HG03097 (cell line): ENCODE data around the gene ZDHHC14.
A peak's percentile ranks its signal among the peaks of the same experiment; 100 is the strongest.
"Not testable (repeated sequence)": the region's sequence is repeated elsewhere in the genome, so short reads cannot be mapped to it uniquely, and the experiment has no call there.

Experiments
- ATAC-seq: cut with Tn5 transposase; IDR thresholded peaks from one replicate; pipeline ENCODE4 v1.9.1; 2021; ENCODE audit not compliant: unreplicated experiment, low FRiP score

ZDHHC14 gene

GRCh38 chr6:157462956-157463742 lies 82.2 kb downstream of the ZDHHC14 start:
- ATAC-seq, result no peak

DNA sequence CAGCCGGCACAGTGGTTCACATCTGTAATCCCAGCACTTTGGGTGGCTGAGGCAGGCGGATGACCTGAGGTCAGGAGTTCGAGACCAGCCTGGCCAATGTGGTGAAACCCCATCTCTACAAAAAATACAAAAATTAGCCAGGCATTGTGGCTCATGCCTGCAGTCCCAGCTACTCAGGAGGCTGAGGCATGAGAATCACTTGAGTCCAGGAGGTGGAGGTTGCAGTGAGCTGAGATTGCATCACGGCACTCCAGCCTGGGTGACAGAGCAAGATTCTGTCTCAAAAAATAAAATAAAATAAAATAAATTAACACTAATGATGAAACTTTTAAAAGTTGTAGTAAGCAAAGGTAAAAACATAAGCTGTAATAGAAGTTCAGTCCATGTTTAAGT lies 82.7 kb downstream of the ZDHHC14 start:
- ATAC-seq, result not testable (repeated sequence)

- ATAC-seq, result peak; percentile 37
Observed at GRCh38 chr6:157464653-157465535, 83.9 kb downstream of the ZDHHC14 start.

GRCh38 chr6:157466342-157466648 lies 85.3 kb downstream of the ZDHHC14 start:
- ATAC-seq, result no peak

- ATAC-seq, result not testable (repeated sequence)
Observed at GRCh38 chr6:157467339-157467738, 86.3 kb downstream of the ZDHHC14 start.

DNA sequence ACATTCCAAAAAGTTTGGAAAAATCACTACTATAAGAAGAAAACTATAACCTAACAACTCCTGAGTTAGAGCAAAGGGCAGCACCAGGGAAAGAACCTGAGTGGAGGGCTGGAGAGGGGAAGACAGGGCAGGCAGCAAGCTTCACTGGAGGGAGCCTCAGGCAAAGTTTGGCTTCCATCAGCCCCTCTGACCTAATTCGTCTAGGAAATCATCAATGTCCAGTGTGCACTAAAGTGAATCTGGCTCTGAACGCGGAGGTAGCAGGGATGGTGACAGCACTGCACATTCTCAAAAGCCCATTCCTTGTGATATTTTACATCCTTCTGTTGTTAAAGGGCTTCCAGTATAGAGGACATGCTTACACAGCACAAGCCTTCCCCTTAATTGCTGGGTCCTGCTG lies 87.1 kb downstream of the ZDHHC14 start:
- ATAC-seq, result no peak

GRCh38 chr6:157468574-157468973 lies 87.6 kb downstream of the ZDHHC14 start:
- no peak for ATAC-seq

DNA sequence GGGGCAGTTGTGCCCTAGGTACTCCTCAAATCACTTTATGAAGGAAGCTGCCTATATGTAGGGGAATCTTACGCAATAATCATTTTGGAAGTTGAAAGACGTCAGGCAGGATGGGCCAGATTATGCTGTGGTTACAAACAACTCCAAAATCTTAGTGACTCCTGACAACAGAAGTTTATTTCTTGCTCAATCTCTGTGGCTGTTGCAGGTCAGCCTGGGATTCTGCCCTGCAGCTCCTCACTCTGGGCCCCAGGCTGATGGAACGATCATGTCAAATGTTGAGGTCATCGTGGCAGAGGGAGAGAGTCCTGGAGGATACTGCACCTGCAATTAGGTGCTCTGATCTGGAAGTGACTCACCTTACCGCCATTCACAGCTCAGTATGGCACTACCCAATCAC lies 88.4 kb downstream of the ZDHHC14 start:
- no peak for ATAC-seq

DNA sequence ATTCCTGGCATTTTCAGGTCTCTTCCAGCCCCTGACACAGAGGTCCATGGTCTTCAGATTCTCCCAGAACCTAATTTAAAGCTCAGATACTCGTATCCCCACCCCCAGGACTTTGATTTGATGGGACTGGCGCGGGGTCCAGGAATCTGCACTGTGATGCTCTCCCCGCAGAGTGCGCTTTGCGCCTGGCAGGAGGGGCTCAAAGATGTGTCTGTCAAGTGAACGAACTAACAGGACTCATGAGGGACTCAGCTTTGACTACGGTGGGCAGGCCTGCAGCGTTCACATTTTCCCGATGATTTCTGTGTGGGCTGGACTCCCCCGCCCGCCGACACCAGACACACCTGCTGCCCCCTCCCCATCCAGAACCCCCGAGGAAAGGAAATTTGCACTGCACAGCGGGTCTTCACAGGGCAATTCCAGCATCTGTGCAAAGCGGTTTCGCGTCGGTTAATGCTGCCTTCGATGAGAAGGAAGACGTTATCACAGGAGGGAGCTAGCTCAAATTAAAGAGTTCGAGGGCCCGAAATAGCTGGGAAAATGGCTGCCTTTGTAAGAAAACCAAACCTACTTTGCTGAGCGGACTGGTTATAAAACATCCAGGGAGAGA lies 90.2 kb downstream of the ZDHHC14 start:
- ATAC-seq, result no peak

GRCh38 chr6:157471895-157472686 lies 91.1 kb downstream of the ZDHHC14 start:
- ATAC-seq, result no peak

- ATAC-seq, result no peak
Observed at GRCh38 chr6:157476797-157477196, 95.8 kb downstream of the ZDHHC14 start.

- ATAC-seq, result no peak
Observed at GRCh38 chr6:157478926-157479325, 97.9 kb downstream of the ZDHHC14 start.

DNA sequence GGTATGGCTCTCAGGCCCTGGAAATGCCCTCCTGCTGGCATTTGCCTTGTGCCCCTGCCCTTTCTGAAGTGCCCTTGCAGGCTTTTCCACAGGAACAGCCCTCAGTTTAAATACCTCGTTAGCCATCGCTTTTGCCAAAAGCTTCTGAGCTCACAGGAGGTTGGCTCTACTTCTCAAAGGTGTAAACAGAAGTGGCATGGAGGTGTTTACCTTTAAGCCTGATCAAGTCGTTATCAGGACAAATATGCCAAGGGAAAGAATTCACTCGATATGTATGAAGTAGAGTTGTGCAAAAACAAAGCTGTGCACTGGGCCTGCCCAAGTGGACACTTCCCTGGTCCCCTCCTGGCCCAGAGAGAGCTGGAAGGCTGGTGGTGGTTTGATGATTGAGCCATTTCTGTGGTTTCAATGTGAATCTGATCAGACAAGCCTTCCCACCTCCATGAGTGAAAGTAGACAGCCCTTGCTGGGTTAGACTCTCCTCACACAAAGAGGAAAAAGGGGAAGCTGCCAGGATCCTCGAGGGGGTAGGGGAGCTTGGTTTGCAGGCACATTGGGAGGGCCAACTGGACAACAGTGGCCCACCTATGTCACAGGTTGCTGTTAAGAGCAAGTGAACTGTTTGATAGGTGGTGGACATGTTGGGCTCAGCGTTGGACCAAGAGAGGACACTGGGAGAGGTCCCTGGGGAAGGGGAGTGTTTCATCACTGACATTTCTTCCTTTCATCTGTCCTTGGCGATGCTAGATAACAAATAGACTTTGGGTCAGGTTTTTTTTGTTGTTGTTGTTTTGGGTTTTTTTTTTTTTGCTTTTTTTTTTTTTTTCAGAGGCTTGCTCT lies 98.7 kb downstream of the ZDHHC14 start:
- ATAC-seq, result no peak

GRCh38 chr6:157481189-157481864 lies 100.3 kb downstream of the ZDHHC14 start:
- ATAC-seq, result no peak

DNA sequence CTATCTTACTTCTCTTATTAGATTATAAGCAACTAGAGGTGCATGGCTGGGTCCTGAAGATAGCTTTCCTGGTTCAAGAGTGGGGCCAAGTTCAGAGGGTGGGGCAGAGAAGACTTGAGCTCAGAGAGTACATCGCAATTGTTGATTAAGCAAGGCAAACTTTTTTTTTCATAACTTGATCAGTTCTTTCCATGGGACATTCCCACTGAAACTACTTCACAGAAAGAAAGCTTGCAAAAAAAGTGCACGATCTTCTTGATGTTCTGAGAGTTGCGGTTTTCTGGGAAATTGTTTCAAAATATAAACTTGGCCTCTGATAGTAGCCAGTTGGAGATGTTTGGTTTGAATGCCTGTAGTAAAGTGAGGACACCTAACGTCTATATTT lies 100.9 kb downstream of the ZDHHC14 start:
- ATAC-seq, result no peak

DNA sequence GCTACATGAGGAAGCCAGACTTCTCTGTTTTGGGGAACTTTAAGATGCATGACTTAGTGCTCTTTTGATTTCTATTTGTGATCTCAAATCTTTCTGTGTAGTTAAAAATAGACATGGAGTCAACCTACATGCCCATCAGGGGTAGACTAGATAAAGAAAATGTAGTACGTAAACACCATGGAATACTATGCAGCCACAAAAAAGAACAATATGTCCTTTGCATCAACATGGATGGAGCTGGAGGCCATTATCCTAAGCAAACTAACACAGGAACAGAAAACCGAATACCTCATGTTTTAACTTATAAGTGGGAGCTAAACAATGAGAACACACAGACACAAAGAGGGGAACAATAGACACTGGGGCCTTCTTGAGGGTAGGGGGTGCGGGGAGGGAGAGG lies 102.8 kb downstream of the ZDHHC14 start:
- no peak for ATAC-seq

DNA sequence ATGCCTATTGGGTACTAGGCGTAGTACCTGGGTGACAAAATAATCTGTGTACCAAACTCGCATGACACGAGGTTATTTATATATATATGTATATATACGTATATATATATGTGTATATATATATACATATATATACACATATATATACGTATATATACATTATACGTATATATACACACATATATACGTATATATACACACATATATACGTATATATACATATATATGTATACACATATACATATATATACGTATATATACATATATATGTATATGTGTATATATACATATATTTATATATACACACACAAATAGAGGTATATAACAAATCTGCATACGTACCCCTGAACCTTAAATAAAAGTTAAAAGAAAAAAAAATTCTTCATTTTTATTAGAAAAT lies 103.2 kb downstream of the ZDHHC14 start:
- ATAC-seq, result no peak

- ATAC-seq, result no peak
Observed at GRCh38 chr6:157486572-157486971, 105.6 kb downstream of the ZDHHC14 start.

GRCh38 chr6:157487110-157487773 lies 106.3 kb downstream of the ZDHHC14 start:
- no peak for ATAC-seq
